Suprapubic skin (tissue), 3 donors: ENCODE data around the gene MAP2K1.
"Not testable (repeated sequence)": the region's sequence is repeated elsewhere in the genome, so short reads cannot be mapped to it uniquely, and the experiment has no call there.

Source experiments
- CTCF ChIP-seq, 2 donors: fragments of 200-600 bp in 1 of 2; fragments of 450-650 bp in 1 of 2; sonication (generic) in 1 of 2; IDR thresholded peaks; one replicate each; pipeline ENCODE4 v1.5.1; 2016 to 2019; ENCODE audit warnings: antibody characterized with exemption in 2 of 2, mild to moderate bottlenecking in 1 of 2, moderate library complexity in 1 of 2
- POLR2A ChIP-seq, 2 donors: fragments of 450-650 bp; IDR thresholded peaks; one replicate each; pipeline ENCODE4 v1.6.1; 2017; ENCODE audit warnings: antibody characterized with exemption in 2 of 2, mild to moderate bottlenecking in 2 of 2, moderate library complexity in 2 of 2

GRCh38 chr15:66361745-66362460 lies 24.8 kb upstream of the MAP2K1 start:
- not testable (repeated sequence) for TF ChIP-seq CTCF, POLR2A (IDR thresholded peaks at IDR 0.05)
